GM12874 (cell line): ENCODE data around the gene DUSP18.
A peak's percentile ranks its signal among the peaks of the same experiment; 100 is the strongest.

Experiments used
- CTCF ChIP-seq: IDR thresholded peaks from 2 replicates; pipeline ENCODE4 v1.5.1; 2011; ENCODE audit warnings: low read depth, mild to moderate bottlenecking, control low read depth, low read length, moderate library complexity; ENCODE audit not compliant: insufficient read depth

The DUSP18 gene

GRCh38 chr22:30667494-30668385 lies at the start of gene DUSP18:
Gene DUSP18, minus strand, starts transcription at chr22:30667875. Its CDS starts 3,872 bp downstream, at chr22:30664003.
- peak; percentile 66 for TF ChIP-seq CTCF

DNA sequence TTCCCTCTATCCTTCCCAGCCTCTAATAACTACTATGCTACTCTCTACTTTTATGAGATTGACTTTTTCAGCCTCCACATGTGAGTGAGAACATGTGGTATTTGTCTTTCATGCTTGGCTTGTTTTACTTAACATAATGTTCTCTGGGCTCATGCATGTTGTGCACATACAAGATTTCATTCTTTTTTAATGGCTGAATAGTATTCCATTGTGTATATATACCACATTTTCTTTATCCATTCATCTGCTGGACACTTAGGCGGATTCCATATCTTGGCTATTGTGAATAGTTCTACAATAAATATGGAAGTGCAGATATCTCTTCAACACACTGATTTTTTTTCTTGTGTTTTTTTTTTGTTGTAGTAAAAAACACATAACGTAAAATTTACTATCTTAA lies 46.4 kb upstream of the DUSP18 start:
- TF ChIP-seq CTCF = no peak

DNA sequence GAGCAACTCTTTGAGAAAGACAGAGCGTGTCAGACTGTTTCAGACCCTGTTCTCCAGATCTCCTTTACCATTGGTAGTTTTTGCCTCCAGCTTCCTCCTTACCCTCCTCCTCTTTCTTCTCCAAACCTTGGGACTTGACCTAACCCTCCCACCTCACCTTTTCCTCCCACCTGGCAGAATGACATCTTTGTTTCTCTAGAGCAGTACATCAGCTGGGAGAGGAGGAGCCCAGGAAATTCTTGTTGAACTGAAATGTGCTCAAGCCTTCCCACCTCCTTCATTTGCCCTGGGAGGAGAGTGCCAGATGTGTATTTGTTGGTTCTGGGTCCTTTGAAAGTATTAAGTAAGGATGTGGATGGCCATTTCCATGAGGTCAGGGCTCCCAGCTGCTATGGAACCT lies 44.4 kb upstream of the DUSP18 start:
- no peak for TF ChIP-seq CTCF

DNA sequence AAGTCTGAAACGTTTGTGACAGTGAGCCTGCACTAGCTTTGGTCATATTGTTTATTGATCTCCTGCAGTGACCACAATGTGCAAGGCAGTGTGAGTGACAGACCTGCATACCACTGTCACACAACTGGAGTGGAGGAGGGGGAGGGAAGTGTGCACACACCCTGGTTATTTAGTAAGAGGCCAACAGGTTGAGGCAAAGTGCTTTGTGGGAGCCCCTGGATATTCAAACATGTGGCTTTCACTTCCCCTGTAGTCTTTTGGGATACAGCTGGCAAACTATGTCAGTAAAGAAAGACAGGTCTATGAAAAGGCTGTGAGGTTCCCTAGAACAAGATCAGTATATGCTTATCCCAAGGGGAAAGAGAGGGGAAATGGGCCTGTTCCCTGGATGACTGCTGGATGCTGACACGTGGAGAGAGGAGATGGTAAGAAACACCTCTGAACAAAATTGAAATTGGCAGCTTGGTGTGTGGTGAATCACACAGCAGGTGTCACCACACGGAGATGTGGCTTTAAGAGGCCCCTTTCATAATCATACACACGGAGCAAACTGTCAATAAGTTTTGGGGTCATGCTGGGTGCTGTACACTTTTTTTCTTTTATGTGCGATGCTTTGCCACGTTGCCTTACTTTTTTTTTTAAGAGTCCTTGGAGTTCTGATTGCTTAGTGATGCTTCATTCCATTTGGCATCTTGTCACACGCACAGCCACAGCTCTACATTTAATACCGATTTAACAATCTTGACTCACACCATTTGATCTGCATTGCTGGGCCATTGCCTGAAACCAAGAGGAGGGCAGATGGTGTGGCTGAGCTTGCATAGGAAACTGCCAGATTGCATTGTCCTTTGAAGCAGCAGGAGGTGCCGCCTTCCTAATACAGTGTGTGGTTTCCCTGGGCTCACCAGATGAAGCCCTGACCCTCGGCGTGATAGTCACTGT lies 38.3 kb upstream of the DUSP18 start:
- no peak for TF ChIP-seq CTCF

DNA sequence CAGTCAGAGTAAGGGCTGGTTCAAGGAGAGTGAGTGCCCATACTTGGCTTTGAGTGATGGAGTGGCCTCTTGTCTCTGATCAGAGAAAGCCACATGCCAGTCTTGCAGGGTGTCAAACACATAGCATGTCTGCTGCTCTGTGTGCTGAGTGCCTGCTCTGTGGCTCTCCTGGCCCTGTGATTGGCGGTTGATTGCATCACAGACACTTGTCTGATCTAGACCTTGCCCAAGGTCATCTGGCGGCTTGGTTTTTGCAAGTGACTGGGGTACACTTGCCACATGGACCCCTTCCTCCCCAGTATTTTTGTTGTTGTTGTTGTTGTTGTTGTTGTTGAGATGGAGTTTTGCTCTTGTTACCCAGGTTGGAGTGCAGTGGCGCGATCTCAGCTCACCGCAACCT lies 37.3 kb upstream of the DUSP18 start:
- no peak for TF ChIP-seq CTCF

GRCh38 chr22:30702856-30703255 lies 35.2 kb upstream of the DUSP18 start:
- TF ChIP-seq CTCF = no peak

DNA sequence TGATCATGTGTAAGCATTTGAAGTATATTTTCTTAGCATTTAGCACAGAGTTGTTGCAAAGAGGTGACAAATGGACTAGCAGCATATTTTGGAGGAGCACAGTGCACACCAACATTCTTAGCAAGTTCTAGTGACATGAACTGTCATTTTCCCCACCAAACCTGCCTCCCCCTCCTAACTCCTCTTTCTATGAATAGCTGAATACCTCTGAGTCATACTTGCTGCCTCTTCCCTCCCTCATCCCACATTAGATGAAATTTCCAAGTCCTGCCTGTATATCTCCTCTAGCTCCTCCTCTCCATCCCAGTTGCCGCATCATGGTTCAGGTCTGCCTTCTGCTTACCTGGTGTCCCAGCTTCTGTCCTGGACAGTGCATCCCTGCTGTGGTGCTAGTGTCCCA lies 34.2 kb upstream of the DUSP18 start:
- TF ChIP-seq CTCF = no peak
